OCI-LY7 (cell line): Measurements from ENCODE around the gene TXK. TPM values are rescaled to one million over a fixed set of nuclear protein-coding genes. Genes with fewer than 3 reads are reported as not detected.

Source experiments
- BruUV-seq: library from RNA; stranded (reverse); fragments of 400-500 nt; replicated peaks from 2 replicates; lab custom pipeline; 2021; lab: Mats Ljungman, UMichigan
- CTCF ChIA-PET: fragments of 300-600 bp; sonication (Branson Sonifier 250); formaldehyde crosslinking; loops from one replicate; lab custom pipeline; 2022; ENCODE audit warnings: antibody characterized with exemption; ENCODE audit not compliant: unreplicated experiment; lab: Charles Lee
- POLR2A ChIA-PET: fragments of 300-600 bp; sonication (Branson Sonifier 250); formaldehyde crosslinking; loops from one replicate; lab custom pipeline; 2022; ENCODE audit warnings: antibody characterized with exemption; lab: Charles Lee
- DNase-seq: peaks from one replicate; pipeline ENCODE4 v3.0.0-alpha.2; 2015; ENCODE audit warnings: low spot score
- H2AFZ ChIP-seq: fragments of 200-600 bp; sonication (generic), shearing (Covaris generic); 2 replicates; pipeline ENCODE4 v1.6.1; 2014; ENCODE audit warnings: mild to moderate bottlenecking, antibody characterized with exemption, low read length, moderate library complexity
- H3K27ac ChIP-seq: fragments of 200-600 bp; sonication (generic); 2 replicates; pipeline ENCODE4 v1.5.1; 2014; ENCODE audit warnings: mixed run types, low read depth, mild to moderate bottlenecking, moderate library complexity, low read length, inconsistent platforms; ENCODE audit not compliant: poor library complexity, severe bottlenecking
- H3K36me3 ChIP-seq: fragments of 200-600 bp; sonication (generic); 2 replicates; pipeline ENCODE4 v1.6.1; 2014; ENCODE audit warnings: mild to moderate bottlenecking, antibody characterized with exemption, low read length, moderate library complexity, mixed read lengths; ENCODE audit not compliant: insufficient read depth
- H3K4me1 ChIP-seq: fragments of 200-600 bp; sonication (generic); 2 replicates; pipeline ENCODE4 v1.5.1; 2014; ENCODE audit warnings: mild to moderate bottlenecking, low read length; ENCODE audit not compliant: insufficient read depth, poor library complexity, severe bottlenecking
- H3K4me2 ChIP-seq: fragments of 200-600 bp; sonication (generic); 2 replicates; pipeline ENCODE4 v1.6.1; 2014; ENCODE audit warnings: mild to moderate bottlenecking, low read length
- H3K4me3 ChIP-seq: fragments of 200-600 bp; sonication (generic); 2 replicates; pipeline ENCODE4 v1.5.1; 2014; ENCODE audit warnings: mild to moderate bottlenecking, low read depth, low read length; ENCODE audit not compliant: poor library complexity, severe bottlenecking
- H3K79me2 ChIP-seq: fragments of 200-600 bp; sonication (generic); 2 replicates; pipeline ENCODE4 v1.6.1; 2016; ENCODE audit warnings: low read depth, mild to moderate bottlenecking, low read length, moderate library complexity, mixed read lengths; ENCODE audit not compliant: insufficient read depth
- H3K9me2 ChIP-seq: fragments of 200-600 bp; sonication (generic); 2 replicates; pipeline ENCODE4 v1.6.1; 2016; ENCODE audit warnings: mild to moderate bottlenecking, low read length, mixed read lengths; ENCODE audit not compliant: insufficient read depth
- H3K9me3 ChIP-seq: fragments of 200-600 bp; sonication (generic); 2 replicates; pipeline ENCODE4 v1.6.1; 2014; ENCODE audit warnings: mild to moderate bottlenecking, mixed run types, low read length, mixed read lengths
- H4K20me1 ChIP-seq: fragments of 200-600 bp; sonication (generic); 2 replicates; pipeline ENCODE4 v1.6.1; 2014; ENCODE audit warnings: mild to moderate bottlenecking, antibody characterized with exemption, low read length, moderate library complexity, mixed read lengths; ENCODE audit not compliant: insufficient read depth
- CTCF ChIP-seq: fragments of 200-600 bp; sonication (generic); conservative IDR thresholded peaks from 2 replicates; pipeline ENCODE4 v1.5.1; 2014; ENCODE audit warnings: mild to moderate bottlenecking, antibody characterized with exemption, low read length, moderate library complexity, mixed read lengths
- EZH2phosphoT487 ChIP-seq: fragments of 200-600 bp; sonication (generic); IDR thresholded peaks from 2 replicates; pipeline ENCODE4 v1.6.1; 2018; ENCODE audit warnings: low read depth, borderline replicate concordance, mild to moderate bottlenecking, mixed run types, antibody characterized with exemption, low read length, moderate library complexity, mixed read lengths
- intact Hi-C: fragments of 100-400 bp; cut with micrococcal nuclease; formaldehyde crosslinking; loops from one replicate; pipeline ENCODE4 v1.10.0; 2022; ENCODE audit not compliant: unreplicated experiment
- total RNA-seq, 2 experiments: library from RNA; depleted of rRNA in 1 of 2; stranded (reverse); fragments of >200 nt in 1 of 2; shearing (Covaris generic) in 1 of 2; gene quantifications; 2 replicates each; pipeline ENCODE4 v1.2.3, GENCODE V29; 2014 to 2022

The TXK gene
- total RNA-seq, 2 experiments from 2014 or later: 0.11 TPM; not detected in 1

- no peak overlapping the region for H3K4me3 ChIP-seq
- no peak overlapping the region for H3K27ac ChIP-seq
- no peak overlapping the region for H3K4me2 ChIP-seq
- H3K9me3 ChIP-seq: no peaks in the 10 kb centered on the region; the same call in 1 of the 2 replicates
- peaks cover 81% of the 10 kb centered on the region for H3K4me1 ChIP-seq
- ChIA-PET CTCF (no interaction called here), POLR2A (interaction anchor here (0.7 kb wide), 1 partner anchor 24 kb away, joined by 3 read pairs; no protein-coding TSS in a partner anchor)
- H2AFZ ChIP-seq: no peak overlapping the region
- H4K20me1 ChIP-seq: no peaks in the 10 kb centered on the region
- intact Hi-C loops: loop anchor here (5.0 to 10.0 kb wide), 3 partner anchors 127 to 555 kb away; partner anchors contain the start of genes ATP10D, NFXL1 and SLAIN2
- no peak for DNase-seq
- no peaks in the 10 kb centered on the region for H3K79me2 ChIP-seq
- H3K9me2 ChIP-seq: no peaks in the 10 kb centered on the region
- TF ChIP-seq EZH2phosphoT487 (no peak), CTCF (no peak)
- 0 out of 2 replicates have a peak, but pooled peaks cover 2% of the 10 kb centered on the region for H3K36me3 ChIP-seq
- no TSS peak for BruUV-seq
These were observed 94.5 kb downstream of the TXK start for GRCh38 chr4:48039561-48039960.

GRCh38 chr4:48038666-48039065 is 95.4 kb downstream of the TXK start:
- H3K27ac ChIP-seq: no peak overlapping the region
- no TSS peak for BruUV-seq
- no peaks in the 10 kb centered on the region for H3K79me2 ChIP-seq
- H3K9me3 ChIP-seq: no peaks in the 10 kb centered on the region; the same call in 1 of the 2 replicates
- H3K36me3 ChIP-seq: 0 out of 2 replicates have a peak, but pooled peaks cover 6% of the 10 kb centered on the region
- no peak for DNase-seq
- H3K4me1 ChIP-seq: peaks cover 81% of the 10 kb centered on the region
- intact Hi-C loops: loop anchor here (5.0 to 10.0 kb wide), 3 partner anchors 126 to 554 kb away; partner anchors contain the start of genes ATP10D, NFXL1 and SLAIN2
- no peak overlapping the region for H3K4me2 ChIP-seq
- no peaks in the 10 kb centered on the region for H3K9me2 ChIP-seq
- no peak overlapping the region for H3K4me3 ChIP-seq
- H4K20me1 ChIP-seq: no peaks in the 10 kb centered on the region
- no peak overlapping the region for H2AFZ ChIP-seq
- ChIA-PET POLR2A (interaction anchor here (0.9 to 11.9 kb wide), 2 partner anchors 9 to 19 kb away, joined by 3 to 194 read pairs; no protein-coding TSS in a partner anchor), CTCF (interaction anchor here (0.8 kb wide), 1 partner anchor 9 kb away, joined by 3 read pairs; no protein-coding TSS in a partner anchor)
- no peak for TF ChIP-seq EZH2phosphoT487
- TF ChIP-seq CTCF: no peak

GRCh38 chr4:48037117-48037462 is 97.0 kb downstream of the TXK start:
- H3K9me2 ChIP-seq: no peaks in the 10 kb centered on the region
- no peaks in the 10 kb centered on the region; the same call in 1 of the 2 replicates for H3K9me3 ChIP-seq
- H3K4me3 ChIP-seq: peak overlapping the region; percentile 41
- CTCF ChIA-PET: interaction anchor here (1.6 kb wide), 1 partner anchor 11 kb away, joined by 4 read pairs; no protein-coding TSS in a partner anchor
- no peaks in the 10 kb centered on the region for H4K20me1 ChIP-seq
- DNase-seq: peak; percentile 54
- intact Hi-C loops: loop anchor here (5.0 to 10.0 kb wide), 3 partner anchors 125 to 552 kb away; partner anchors contain the start of genes ATP10D, NFXL1 and SLAIN2
- TF ChIP-seq EZH2phosphoT487 (no peak), CTCF (no peak)
- no TSS peak for BruUV-seq
- H3K4me1 ChIP-seq: peaks cover 75% of the 10 kb centered on the region
- peak overlapping the region; percentile 92 for H3K27ac ChIP-seq
- H2AFZ ChIP-seq: peak overlapping the region; percentile 88
- H3K4me2 ChIP-seq: peak overlapping the region; percentile 74
- 0 out of 2 replicates have a peak, but pooled peaks cover 6% of the 10 kb centered on the region for H3K36me3 ChIP-seq
- POLR2A ChIA-PET: interaction anchor here (0.7 to 11.9 kb wide), 4 partner anchors 11 to 126 kb away, joined by 3 to 194 read pairs (median 3); no protein-coding TSS in a partner anchor
- no peaks in the 10 kb centered on the region for H3K79me2 ChIP-seq
